Measurements from ENCODE around the gene SMIM35. TPM values are rescaled to one million over a fixed set of nuclear protein-coding genes. Genes with fewer than 3 reads are reported as not detected.

SMIM35 gene
- polyA plus RNA-seq, 1 of the 3 experiments (the other 2 are of a cell fraction), result not detected

DNA sequence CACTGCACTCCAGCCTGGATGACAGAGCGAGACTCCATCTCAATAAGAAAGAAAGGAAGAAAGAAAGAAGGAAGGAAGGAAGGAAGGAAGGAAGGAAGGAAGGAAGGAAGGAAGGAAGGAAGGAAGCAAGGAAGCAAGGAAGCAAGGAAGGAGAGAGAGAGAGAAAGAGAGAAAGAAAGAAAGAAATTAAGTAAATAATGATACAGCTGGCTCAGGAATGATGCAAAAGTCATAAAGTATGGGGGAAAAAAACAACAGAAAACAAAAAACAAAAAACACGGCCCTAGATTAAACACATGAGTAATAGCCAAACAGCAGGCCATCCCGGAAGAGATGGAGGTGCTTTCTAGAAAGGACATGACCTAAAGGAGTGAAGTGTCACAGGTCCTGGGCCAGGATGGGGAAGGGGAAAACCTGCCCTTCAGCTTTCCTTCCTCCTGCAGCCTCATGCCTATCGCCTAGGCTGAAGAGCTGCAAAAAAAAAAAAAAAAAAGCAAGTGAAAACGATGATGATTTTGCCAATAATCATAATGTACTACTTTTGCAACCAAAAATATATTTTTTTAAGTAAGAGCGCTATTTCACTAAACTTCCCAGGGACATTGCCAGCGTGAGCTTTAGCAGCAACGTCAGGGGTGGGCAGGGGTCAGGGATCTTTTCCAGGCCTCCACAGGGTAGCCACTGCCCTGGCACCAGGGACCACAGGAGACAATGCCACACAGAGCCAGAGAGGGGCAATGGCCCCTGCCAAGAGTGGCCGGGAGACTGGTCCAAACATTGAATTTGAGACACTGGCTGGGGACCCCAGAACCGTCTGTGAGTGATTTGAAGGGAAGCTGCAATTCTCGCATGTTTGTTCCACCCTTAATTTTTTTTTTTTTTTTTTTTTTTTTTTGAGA lies 38.0 kb downstream of the SMIM35 start:
- H3K9ac ChIP-seq, result no peak overlapping the region
- CTCF ChIA-PET, result interaction anchor here (1.3 to 1.8 kb wide), 4 partner anchors 102 to 622 kb away, joined by 3 to 12 read pairs (median 6); no protein-coding TSS in a partner anchor
- no peak overlapping the region for H3K27ac ChIP-seq (ENCODE audit: low read depth in 2 of 2, low read length in 1 of 2)
- no peaks in the 10 kb centered on the region for H4K20me1 ChIP-seq (ENCODE audit: insufficient read depth)
- no peaks in the 10 kb centered on the region for H3K36me3 ChIP-seq (replicated peaks in 1 of 2; ENCODE audit: control insufficient read depth in 1 of 2, insufficient read depth in 2 of 2, low read length in 1 of 2)
- H3K9me2 ChIP-seq, result no peaks in the 10 kb centered on the region
- no peaks in the 10 kb centered on the region for H3K4me1 ChIP-seq (ENCODE audit: control insufficient read depth in 1 of 2, insufficient read depth in 2 of 2, low read depth in 1 of 2, low read length in 1 of 2)
- H3K27me3 ChIP-seq (ENCODE audit: insufficient read depth), result peaks cover 8% of the 10 kb centered on the region; the same call in 1 of the 2 replicates
- H2AFZ ChIP-seq (ENCODE audit: low read depth), result no peak overlapping the region
- TF ChIP-seq, protein P1, sequence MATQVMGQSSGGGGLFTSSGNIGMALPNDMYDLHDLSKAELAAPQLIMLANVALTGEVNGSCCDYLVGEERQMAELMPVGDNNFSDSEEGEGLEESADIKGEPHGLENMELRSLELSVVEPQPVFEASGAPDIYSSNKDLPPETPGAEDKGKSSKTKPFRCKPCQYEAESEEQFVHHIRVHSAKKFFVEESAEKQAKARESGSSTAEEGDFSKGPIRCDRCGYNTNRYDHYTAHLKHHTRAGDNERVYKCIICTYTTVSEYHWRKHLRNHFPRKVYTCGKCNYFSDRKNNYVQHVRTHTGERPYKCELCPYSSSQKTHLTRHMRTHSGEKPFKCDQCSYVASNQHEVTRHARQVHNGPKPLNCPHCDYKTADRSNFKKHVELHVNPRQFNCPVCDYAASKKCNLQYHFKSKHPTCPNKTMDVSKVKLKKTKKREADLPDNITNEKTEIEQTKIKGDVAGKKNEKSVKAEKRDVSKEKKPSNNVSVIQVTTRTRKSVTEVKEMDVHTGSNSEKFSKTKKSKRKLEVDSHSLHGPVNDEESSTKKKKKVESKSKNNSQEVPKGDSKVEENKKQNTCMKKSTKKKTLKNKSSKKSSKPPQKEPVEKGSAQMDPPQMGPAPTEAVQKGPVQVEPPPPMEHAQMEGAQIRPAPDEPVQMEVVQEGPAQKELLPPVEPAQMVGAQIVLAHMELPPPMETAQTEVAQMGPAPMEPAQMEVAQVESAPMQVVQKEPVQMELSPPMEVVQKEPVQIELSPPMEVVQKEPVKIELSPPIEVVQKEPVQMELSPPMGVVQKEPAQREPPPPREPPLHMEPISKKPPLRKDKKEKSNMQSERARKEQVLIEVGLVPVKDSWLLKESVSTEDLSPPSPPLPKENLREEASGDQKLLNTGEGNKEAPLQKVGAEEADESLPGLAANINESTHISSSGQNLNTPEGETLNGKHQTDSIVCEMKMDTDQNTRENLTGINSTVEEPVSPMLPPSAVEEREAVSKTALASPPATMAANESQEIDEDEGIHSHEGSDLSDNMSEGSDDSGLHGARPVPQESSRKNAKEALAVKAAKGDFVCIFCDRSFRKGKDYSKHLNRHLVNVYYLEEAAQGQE (IDR thresholded peaks at IDR 0.05; ENCODE audit: low read depth, low read length), result no peak
- no peak for TF ChIP-seq TEAD4 (IDR thresholded peaks at IDR 0.05; ENCODE audit: borderline replicate concordance, insufficient read depth)
- TF ChIP-seq FOXJ3 (CRISPR knock-in tag; IDR thresholded peaks at IDR 0.05), result no peak
- no peak for TF ChIP-seq MXI1 (IDR thresholded peaks at IDR 0.05; ENCODE audit: low read depth, low read length)
- TF ChIP-seq, protein P2, sequence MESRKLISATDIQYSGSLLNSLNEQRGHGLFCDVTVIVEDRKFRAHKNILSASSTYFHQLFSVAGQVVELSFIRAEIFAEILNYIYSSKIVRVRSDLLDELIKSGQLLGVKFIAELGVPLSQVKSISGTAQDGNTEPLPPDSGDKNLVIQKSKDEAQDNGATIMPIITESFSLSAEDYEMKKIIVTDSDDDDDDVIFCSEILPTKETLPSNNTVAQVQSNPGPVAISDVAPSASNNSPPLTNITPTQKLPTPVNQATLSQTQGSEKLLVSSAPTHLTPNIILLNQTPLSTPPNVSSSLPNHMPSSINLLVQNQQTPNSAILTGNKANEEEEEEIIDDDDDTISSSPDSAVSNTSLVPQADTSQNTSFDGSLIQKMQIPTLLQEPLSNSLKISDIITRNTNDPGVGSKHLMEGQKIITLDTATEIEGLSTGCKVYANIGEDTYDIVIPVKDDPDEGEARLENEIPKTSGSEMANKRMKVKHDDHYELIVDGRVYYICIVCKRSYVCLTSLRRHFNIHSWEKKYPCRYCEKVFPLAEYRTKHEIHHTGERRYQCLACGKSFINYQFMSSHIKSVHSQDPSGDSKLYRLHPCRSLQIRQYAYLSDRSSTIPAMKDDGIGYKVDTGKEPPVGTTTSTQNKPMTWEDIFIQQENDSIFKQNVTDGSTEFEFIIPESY (IDR thresholded peaks at IDR 0.05; ENCODE audit: borderline replicate concordance, low read depth), result no peak
- TF ChIP-seq, protein P3, sequence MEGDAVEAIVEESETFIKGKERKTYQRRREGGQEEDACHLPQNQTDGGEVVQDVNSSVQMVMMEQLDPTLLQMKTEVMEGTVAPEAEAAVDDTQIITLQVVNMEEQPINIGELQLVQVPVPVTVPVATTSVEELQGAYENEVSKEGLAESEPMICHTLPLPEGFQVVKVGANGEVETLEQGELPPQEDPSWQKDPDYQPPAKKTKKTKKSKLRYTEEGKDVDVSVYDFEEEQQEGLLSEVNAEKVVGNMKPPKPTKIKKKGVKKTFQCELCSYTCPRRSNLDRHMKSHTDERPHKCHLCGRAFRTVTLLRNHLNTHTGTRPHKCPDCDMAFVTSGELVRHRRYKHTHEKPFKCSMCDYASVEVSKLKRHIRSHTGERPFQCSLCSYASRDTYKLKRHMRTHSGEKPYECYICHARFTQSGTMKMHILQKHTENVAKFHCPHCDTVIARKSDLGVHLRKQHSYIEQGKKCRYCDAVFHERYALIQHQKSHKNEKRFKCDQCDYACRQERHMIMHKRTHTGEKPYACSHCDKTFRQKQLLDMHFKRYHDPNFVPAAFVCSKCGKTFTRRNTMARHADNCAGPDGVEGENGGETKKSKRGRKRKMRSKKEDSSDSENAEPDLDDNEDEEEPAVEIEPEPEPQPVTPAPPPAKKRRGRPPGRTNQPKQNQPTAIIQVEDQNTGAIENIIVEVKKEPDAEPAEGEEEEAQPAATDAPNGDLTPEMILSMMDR (IDR thresholded peaks at IDR 0.05), result no peak
- TF ChIP-seq POLR2AphosphoS5 (IDR thresholded peaks at IDR 0.05; ENCODE audit: low read depth, low read length), result no peak
- no peak for TF ChIP-seq EZH2phosphoT487 (IDR thresholded peaks at IDR 0.05; ENCODE audit: borderline replicate concordance, low read depth)
- TF ChIP-seq EP300 (IDR thresholded peaks at IDR 0.05; ENCODE audit: borderline replicate concordance in 1 of 2, low read depth in 1 of 2, low read length in 1 of 2), result no peak
- TF ChIP-seq NFIC (IDR thresholded peaks at IDR 0.05; ENCODE audit: borderline replicate concordance), result no peak
- no peak for TF ChIP-seq YY1 (IDR thresholded peaks at IDR 0.05; ENCODE audit: low read depth)
- no peak for TF ChIP-seq RFX5 (IDR thresholded peaks at IDR 0.05; ENCODE audit: low read length)
- TF ChIP-seq SMC3 (IDR thresholded peaks at IDR 0.05; ENCODE audit: low read depth, low read length), result no peak
- TF ChIP-seq JUND (IDR thresholded peaks at IDR 0.05), result no peak
- TF ChIP-seq GATA2 (CRISPR knock-in tag; IDR thresholded peaks at IDR 0.05), result no peak
- TF ChIP-seq TCF12 (IDR thresholded peaks at IDR 0.05), result no peak
- TF ChIP-seq, protein P4, sequence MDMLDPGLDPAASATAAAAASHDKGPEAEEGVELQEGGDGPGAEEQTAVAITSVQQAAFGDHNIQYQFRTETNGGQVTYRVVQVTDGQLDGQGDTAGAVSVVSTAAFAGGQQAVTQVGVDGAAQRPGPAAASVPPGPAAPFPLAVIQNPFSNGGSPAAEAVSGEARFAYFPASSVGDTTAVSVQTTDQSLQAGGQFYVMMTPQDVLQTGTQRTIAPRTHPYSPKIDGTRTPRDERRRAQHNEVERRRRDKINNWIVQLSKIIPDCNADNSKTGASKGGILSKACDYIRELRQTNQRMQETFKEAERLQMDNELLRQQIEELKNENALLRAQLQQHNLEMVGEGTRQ (IDR thresholded peaks at IDR 0.05; ENCODE audit: borderline replicate concordance, low read depth, low read length), result no peak
- no peak for TF ChIP-seq SIN3A (IDR thresholded peaks at IDR 0.05; ENCODE audit: borderline replicate concordance, low read depth, low read length)
- TF ChIP-seq, protein P5, sequence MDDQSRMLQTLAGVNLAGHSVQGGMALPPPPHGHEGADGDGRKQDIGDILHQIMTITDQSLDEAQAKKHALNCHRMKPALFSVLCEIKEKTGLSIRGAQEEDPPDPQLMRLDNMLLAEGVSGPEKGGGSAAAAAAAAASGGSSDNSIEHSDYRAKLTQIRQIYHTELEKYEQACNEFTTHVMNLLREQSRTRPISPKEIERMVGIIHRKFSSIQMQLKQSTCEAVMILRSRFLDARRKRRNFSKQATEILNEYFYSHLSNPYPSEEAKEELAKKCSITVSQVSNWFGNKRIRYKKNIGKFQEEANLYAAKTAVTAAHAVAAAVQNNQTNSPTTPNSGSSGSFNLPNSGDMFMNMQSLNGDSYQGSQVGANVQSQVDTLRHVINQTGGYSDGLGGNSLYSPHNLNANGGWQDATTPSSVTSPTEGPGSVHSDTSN (IDR thresholded peaks at IDR 0.05), result no peak
- no peak for TF ChIP-seq CHD2 (IDR thresholded peaks at IDR 0.05; ENCODE audit: low read length, partially characterized antibody)
- no peaks in the 10 kb centered on the region for H3F3A ChIP-seq (replicated peaks; ENCODE audit: insufficient read depth)
- no peaks in the 10 kb centered on the region for H3K79me2 ChIP-seq (ENCODE audit: insufficient read depth)
- no peak for DNase-seq
- H3K4me2 ChIP-seq, result no peak overlapping the region
- POLR2A ChIA-PET, result interaction anchor here (0.6 kb wide), 1 partner anchor 55 kb away, joined by 3 read pairs; no protein-coding TSS in a partner anchor
- 47% methylated on average over 11 of the region's 11 CpGs for WGBS (ENCODE audit: low lambda C conversion rate)
- no peaks in the 10 kb centered on the region for H3K9me3 ChIP-seq
- no peak overlapping the region for H3K4me3 ChIP-seq (ENCODE audit: low read depth in 2 of 2, low read length in 1 of 2)

Data from SK-N-SH (cell line).